ENCODE measurements around the gene KRTAP9-6. TPM values are rescaled to one million over a fixed set of nuclear protein-coding genes. Genes with fewer than 3 reads are reported as not detected.

Gene KRTAP9-6
- total and polyA plus RNA-seq, 9 of the 15 experiments (the other 6 are each of a cell fraction or from before 2014, with no cell fraction given): not detected

- H3K4me3 ChIP-seq: no peak overlapping the region
- H3K27ac ChIP-seq (ENCODE audit: extremely low read depth, low read depth, low read length): no peak overlapping the region
- no peak overlapping the region for H2AFZ ChIP-seq (ENCODE audit: low read depth, low read length)
- no peak for DNase-seq (ENCODE audit: extremely low read depth in 1 of 4, low spot score in 3 of 4)
- ATAC-seq: no peak
- no peaks in the 10 kb centered on the region for H3K79me2 ChIP-seq (ENCODE audit: control insufficient read depth, insufficient read depth, low read length)
- no peak overlapping the region for H3K9ac ChIP-seq (ENCODE audit: insufficient read depth in 1 of 2, low read depth in 2 of 2, low read length in 2 of 2)
- no peaks in the 10 kb centered on the region for H3K36me3 ChIP-seq (ENCODE audit: control insufficient read depth, insufficient read depth, low read length)
- H3K9me3 ChIP-seq (replicated peaks; ENCODE audit: control insufficient read depth, insufficient read depth, low read depth, low read length): no peaks in the 10 kb centered on the region
- H3K9me1 ChIP-seq (ENCODE audit: control insufficient read depth, insufficient read depth, low read length): no peaks in the 10 kb centered on the region
- no peaks in the 10 kb centered on the region for H4K20me1 ChIP-seq (replicated peaks; ENCODE audit: control insufficient read depth, insufficient read depth, low read length)
- in situ Hi-C loops (cut with MboI): no loop called here
- POLR2A ChIA-PET: interaction anchor here (0.7 kb wide), 1 partner anchor 231 kb away, joined by 4 read pairs; no protein-coding TSS in a partner anchor
- H3K4me2 ChIP-seq (ENCODE audit: insufficient read depth, low read length): no peak overlapping the region
- H3K27me3 ChIP-seq (ENCODE audit: control insufficient read depth in 2 of 2, insufficient read depth in 2 of 2, low read length in 2 of 2): peaks cover 3 to 34% of the 10 kb centered on the region in 2 experiments; a peak in 4 of 5 replicates
- no peaks in the 10 kb centered on the region; a peak in 1 of 5 replicates for H3K4me1 ChIP-seq (replicated peaks in 1 of 2; ENCODE audit: control insufficient read depth in 2 of 2, insufficient read depth in 2 of 2, low read length in 2 of 2)
- FAIRE-seq: no peak
- intact Hi-C loops (cut with micrococcal nuclease): no loop called here
- no TSS peak for BruUV-seq (replicated peaks)
- 0% methylated on average over 4 of the region's 4 CpGs for WGBS (ENCODE audit: insufficient coverage, low coverage, missing lambda C conversion rate)
- CTCF ChIA-PET (ENCODE audit: low intra/inter-chr PET ratio): no interaction called here
- TF ChIP-seq BRF1 (IDR thresholded peaks at IDR 0.05; ENCODE audit: borderline replicate concordance, extremely low read depth, insufficient read length) (no peak), EP300 (IDR thresholded peaks at IDR 0.05; ENCODE audit: low read length) (no peak), POLR3A (IDR thresholded peaks at IDR 0.05; ENCODE audit: borderline replicate concordance, extremely low read depth, insufficient read depth, insufficient read length) (no peak), MGA (IDR thresholded peaks at IDR 0.05) (no peak), FOXM1 (IDR thresholded peaks at IDR 0.05; ENCODE audit: low read depth) (no peak), FOXM1 (CRISPR knock-in tag; IDR thresholded peaks at IDR 0.05; ENCODE audit: low read depth) (no peak), NKRF (IDR thresholded peaks at IDR 0.05; ENCODE audit: borderline replicate concordance) (no peak), ATF1 (CRISPR knock-in tag; IDR thresholded peaks at IDR 0.05) (no peak), ATF1 (tag; IDR thresholded peaks at IDR 0.05) (no peak), ZNF274 (IDR thresholded peaks at IDR 0.05; ENCODE audit: borderline replicate concordance, low read depth, low read length) (no peak)
These were observed 37.8 kb downstream of the KRTAP9-6 start for GRCh38 chr17:41302981-41303380.
